Endothelial cell of umbilical vein (primary cell): ENCODE measurements around the gene CHPF2. TPM values are rescaled to one million over a fixed set of nuclear protein-coding genes. Genes with fewer than 3 reads are reported as not detected.

Experiments used
- BruUV-seq: library from RNA; stranded (reverse); fragments of 400-500 nt; replicated peaks from 2 replicates; lab custom pipeline; 2021; lab: Mats Ljungman, UMichigan
- CTCF ChIA-PET: fragments of 300-600, 350-600 bp; sonication (Branson Sonifier 250); formaldehyde crosslinking; loops from one replicate; lab custom pipeline; 2021; ENCODE audit warnings: antibody characterized with exemption, inconsistent platforms; lab: Charles Lee
- POLR2A ChIA-PET: fragments of 300-600, 350-600 bp; sonication (Branson Sonifier 250); formaldehyde crosslinking; loops from one replicate; lab custom pipeline; 2021; ENCODE audit warnings: antibody characterized with exemption, inconsistent platforms; lab: Charles Lee
- DNase-seq: peaks from one replicate; pipeline ENCODE4 v3.0.0-alpha.2; 2011; ENCODE audit warnings: low read depth, low spot score
- FAIRE-seq: peaks from 2 replicates; lab custom pipeline; 2011; peaks lifted over from hg19 to GRCh38; lab: Jason Lieb, UNC
- H2AFZ ChIP-seq: 2 replicates; pipeline ENCODE4 v1.6.0; 2012; ENCODE audit warnings: low read depth, low read length, control low read depth, inconsistent platforms
- H3K27ac ChIP-seq: 2 replicates; pipeline ENCODE4 v1.5.1; 2011; ENCODE audit warnings: low read depth, mild to moderate bottlenecking, control low read depth, low read length, moderate library complexity; ENCODE audit not compliant: insufficient read depth
- H3K27me3 ChIP-seq, 2 experiments: 2 replicates each; pipeline versions ENCODE4 v1.6.0 to v1.6.1; 2011; ENCODE audit warnings: low read length in 2 of 2, mixed read lengths in 1 of 2; ENCODE audit not compliant: control insufficient read depth in 2 of 2, insufficient read depth in 2 of 2
- H3K36me3 ChIP-seq, 2 experiments: 2 replicates in 1 of 2; 3 replicates in 1 of 2; pipeline ENCODE4 v1.5.1; 2011; ENCODE audit warnings: low read length in 2 of 2, mild to moderate bottlenecking in 1 of 2, moderate library complexity in 1 of 2; ENCODE audit not compliant: control insufficient read depth in 2 of 2, insufficient read depth in 2 of 2; ENCODE audit errors: extremely low read depth in 1 of 2
- H3K4me1 ChIP-seq: 3 replicates; pipeline ENCODE4 v1.5.1; 2011; ENCODE audit warnings: mild to moderate bottlenecking, low read length; ENCODE audit not compliant: control insufficient read depth, insufficient read depth; ENCODE audit errors: extremely low read depth
- H3K4me2 ChIP-seq: 2 replicates; pipeline ENCODE4 v1.6.1; 2011; ENCODE audit warnings: low read length, control low read depth, mixed read lengths; ENCODE audit not compliant: insufficient read depth
- H3K4me3 ChIP-seq, 3 experiments: fragments of 200-600 bp in 1 of 3; sonication (generic), shearing (Covaris generic) in 1 of 3; replicated peaks in 1 of 3; 2 replicates each; pipeline ENCODE4 v1.5.1; 2011 to 2016; ENCODE audit warnings: control low read depth in 3 of 3, low read length in 3 of 3, mild to moderate bottlenecking in 2 of 3, inconsistent platforms in 1 of 3, low read depth in 1 of 3, moderate library complexity in 1 of 3; ENCODE audit not compliant: insufficient read depth in 1 of 3
- H3K79me2 ChIP-seq: 2 replicates; pipeline ENCODE4 v1.6.0; 2012; ENCODE audit warnings: low read length, inconsistent platforms; ENCODE audit not compliant: control insufficient read depth, insufficient read depth
- H3K9ac ChIP-seq: replicated peaks from 2 replicates; pipeline ENCODE3; 2011; ENCODE audit warnings: low read length, control low read depth; ENCODE audit not compliant: insufficient read depth; ENCODE audit errors: extremely low read depth
- H3K9me1 ChIP-seq: replicated peaks from 3 replicates; pipeline ENCODE4 v1.6.0; 2011; ENCODE audit warnings: mild to moderate bottlenecking, low read length; ENCODE audit not compliant: control insufficient read depth, insufficient read depth; ENCODE audit errors: extremely low read depth
- H3K9me3 ChIP-seq: replicated peaks from 2 replicates; pipeline ENCODE4 v1.5.1; 2012; ENCODE audit warnings: low read length, inconsistent platforms; ENCODE audit not compliant: control insufficient read depth, insufficient read depth
- H4K20me1 ChIP-seq: replicated peaks from 2 replicates; pipeline ENCODE3; 2011; ENCODE audit warnings: mild to moderate bottlenecking, low read length; ENCODE audit not compliant: control insufficient read depth, insufficient read depth; ENCODE audit errors: extremely low read depth
- EZH2 ChIP-seq: IDR thresholded peaks from 2 replicates; pipeline ENCODE4 v1.6.1; 2012; ENCODE audit warnings: borderline replicate concordance, low read depth, mild to moderate bottlenecking, moderate library complexity, low read length, inconsistent platforms; ENCODE audit not compliant: severe bottlenecking
- FOS ChIP-seq: IDR thresholded peaks from 2 replicates; pipeline ENCODE4 v1.6.1; 2011; ENCODE audit warnings: mild to moderate bottlenecking, low read length, moderate library complexity, borderline replicate concordance; ENCODE audit not compliant: insufficient read depth
- GATA2 ChIP-seq: IDR thresholded peaks from 2 replicates; pipeline ENCODE4 v1.7.0; 2011; ENCODE audit warnings: low read depth, mild to moderate bottlenecking, moderate library complexity, mixed read lengths, low read length; ENCODE audit not compliant: insufficient read length, insufficient read depth
- JUN ChIP-seq: IDR thresholded peaks from 2 replicates; pipeline ENCODE4 v1.6.1; 2011; ENCODE audit warnings: borderline replicate concordance, low read depth; ENCODE audit not compliant: insufficient read length, insufficient read depth
- POLR2A ChIP-seq: IDR thresholded peaks from 2 replicates; pipeline ENCODE4 v1.6.1; 2012; ENCODE audit warnings: low read depth, mild to moderate bottlenecking, control low read depth, low read length
- POLR2AphosphoS5 ChIP-seq: IDR thresholded peaks from 2 replicates; pipeline ENCODE4 v1.6.1; 2012; ENCODE audit warnings: low read depth, mild to moderate bottlenecking, control low read depth, low read length, moderate library complexity; ENCODE audit not compliant: insufficient read depth
- dilution Hi-C: fragments of 300-500 bp; cut with MboI; formaldehyde crosslinking; loops from one replicate; pipeline ENCODE4 v1.15.0; 2019; ENCODE audit warnings: low sequenced_read_pairs; ENCODE audit not compliant: extremely low pct_ligation_motif_present
- intact Hi-C: fragments of 100-400 bp; cut with micrococcal nuclease; formaldehyde crosslinking; loops from one replicate; pipeline ENCODE4 v1.10.0; 2022
- polyA plus RNA-seq, 4 experiments: library from polyadenylated mRNA; depleted of rRNA in 3 of 4; stranded (reverse) in 3 of 4; unstranded in 1 of 4; fragments of >200 nt; gene quantifications; 2 replicates each; pipeline versions ENCODE4 v1.2.1 to v1.2.3, GENCODE V29; 2011 to 2012; ENCODE audit warnings: missing spikeins in 1 of 4
- total RNA-seq: library from RNA; stranded (reverse); gene quantifications from 2 replicates; pipeline ENCODE4 v1.2.3, GENCODE V29; 2021
- TF ChIP-seq, protein P1 (sequence below), 2 donors: IDR thresholded peaks; 1 replicate in 1 of 2; 2 replicates in 1 of 2; pipeline ENCODE4 v1.5.1; 2011; ENCODE audit warnings: low read length in 2 of 2, mild to moderate bottlenecking in 2 of 2, moderate library complexity in 2 of 2, control low read depth in 1 of 2, inconsistent platforms in 1 of 2, low read depth in 1 of 2; ENCODE audit not compliant: insufficient read depth in 1 of 2; ENCODE audit errors: extremely low read depth in 1 of 2

CHPF2 gene
- total and polyA plus RNA-seq, 2 donors (not counting 3 experiments of a cell fraction or from before 2014, with no cell fraction given), result 72.8 to 75.0 TPM

DNA sequence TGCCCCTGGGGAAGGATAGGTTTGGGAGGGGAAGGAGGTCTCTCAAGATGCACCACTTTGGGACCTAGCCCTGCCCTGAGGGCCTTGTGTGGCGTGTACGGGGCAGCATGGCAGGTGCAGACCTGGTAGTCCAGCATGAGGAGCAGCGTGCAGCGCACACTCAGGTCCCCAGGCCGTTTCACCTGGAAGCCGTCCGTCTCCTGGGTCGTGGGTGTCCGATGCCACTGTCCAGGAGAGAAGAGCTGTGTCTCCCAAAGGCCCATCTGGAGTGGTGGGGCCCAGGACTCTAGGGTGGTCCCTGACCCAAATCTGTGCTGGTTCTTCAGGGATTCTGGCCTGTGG lies 9.4 kb downstream of the CHPF2 start:
- POLR2A ChIA-PET, result no interaction called here
- no peaks in the 10 kb centered on the region for H4K20me1 ChIP-seq

More for the DNA sequence above, 9.4 kb downstream of the CHPF2 start:
- H2AFZ ChIP-seq, result no peak overlapping the region
- FAIRE-seq (no peak), DNase-seq (no peak)
- no peaks in the 10 kb centered on the region for H3K79me2 ChIP-seq
- intact Hi-C loops (no loop called here), dilution Hi-C loops (no loop called here)
- peaks cover 5% of the 10 kb centered on the region for H3K4me1 ChIP-seq
- H3K4me3 ChIP-seq, result no peak overlapping the region
- H3K9ac ChIP-seq, result no peak overlapping the region
- CTCF ChIA-PET, result interaction anchor here (0.6 kb wide), 1 partner anchor 20 kb away, joined by 3 read pairs; no protein-coding TSS in a partner anchor
- no peaks in the 10 kb centered on the region for H3K9me3 ChIP-seq
- H3K4me2 ChIP-seq, result no peak overlapping the region
- peaks cover 0 to 6% of the 10 kb centered on the region in 2 experiments for H3K27me3 ChIP-seq
- TF ChIP-seq FOS (no peak), JUN (no peak), POLR2AphosphoS5 (peak; percentile 12), GATA2 (no peak), EZH2 (no peak), POLR2A (no peak)
- TF ChIP-seq, protein P1, sequence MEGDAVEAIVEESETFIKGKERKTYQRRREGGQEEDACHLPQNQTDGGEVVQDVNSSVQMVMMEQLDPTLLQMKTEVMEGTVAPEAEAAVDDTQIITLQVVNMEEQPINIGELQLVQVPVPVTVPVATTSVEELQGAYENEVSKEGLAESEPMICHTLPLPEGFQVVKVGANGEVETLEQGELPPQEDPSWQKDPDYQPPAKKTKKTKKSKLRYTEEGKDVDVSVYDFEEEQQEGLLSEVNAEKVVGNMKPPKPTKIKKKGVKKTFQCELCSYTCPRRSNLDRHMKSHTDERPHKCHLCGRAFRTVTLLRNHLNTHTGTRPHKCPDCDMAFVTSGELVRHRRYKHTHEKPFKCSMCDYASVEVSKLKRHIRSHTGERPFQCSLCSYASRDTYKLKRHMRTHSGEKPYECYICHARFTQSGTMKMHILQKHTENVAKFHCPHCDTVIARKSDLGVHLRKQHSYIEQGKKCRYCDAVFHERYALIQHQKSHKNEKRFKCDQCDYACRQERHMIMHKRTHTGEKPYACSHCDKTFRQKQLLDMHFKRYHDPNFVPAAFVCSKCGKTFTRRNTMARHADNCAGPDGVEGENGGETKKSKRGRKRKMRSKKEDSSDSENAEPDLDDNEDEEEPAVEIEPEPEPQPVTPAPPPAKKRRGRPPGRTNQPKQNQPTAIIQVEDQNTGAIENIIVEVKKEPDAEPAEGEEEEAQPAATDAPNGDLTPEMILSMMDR (IDR thresholded peaks at IDR 0.05; ENCODE audit: extremely low read depth in 1 of 2, insufficient read depth in 1 of 2, low read depth in 1 of 2, low read length in 2 of 2), result no peak
- no peak overlapping the region for H3K27ac ChIP-seq
- no peaks in the 10 kb centered on the region for H3K9me1 ChIP-seq
- BruUV-seq, result no TSS peak
- H3K36me3 ChIP-seq, result peaks cover 0 to 20% of the 10 kb centered on the region in 2 experiments
